ENCODE results near the gene CNTNAP5. TPM values are rescaled to one million over a fixed set of nuclear protein-coding genes. Genes with fewer than 3 reads are reported as not detected.

Gene CNTNAP5
- total and polyA plus RNA-seq, 2 donors (not counting 3 experiments of a cell fraction or from before 2014, with no cell fraction given), result not detected

DNA sequence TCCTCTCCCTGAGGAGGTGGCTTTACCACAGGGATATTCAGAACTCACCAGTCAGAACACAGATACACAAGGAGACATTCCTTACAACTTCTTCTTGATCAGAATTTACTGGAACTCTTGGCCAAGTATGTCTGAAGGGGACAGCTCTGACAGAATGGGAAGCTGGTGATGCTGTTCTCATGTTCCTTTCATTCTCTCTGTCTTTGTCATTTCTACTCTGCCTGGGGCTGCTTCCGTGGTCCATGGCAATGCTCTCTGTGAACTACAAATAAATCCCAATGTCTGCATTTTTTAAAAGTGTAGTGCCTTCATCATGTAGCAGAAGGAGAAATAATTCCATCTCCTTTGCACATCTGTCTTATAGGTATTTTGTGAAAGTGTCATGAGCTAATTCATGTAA, 730.3 kb downstream of the CNTNAP5 start:
- ChIA-PET POLR2A (no interaction called here), CTCF (interaction anchor here (1.4 kb wide), 1 partner anchor 14 kb away, joined by 3 read pairs; no protein-coding TSS in a partner anchor)
- intact Hi-C loops (cut with micrococcal nuclease), result no loop called here
- FAIRE-seq (no peak), DNase-seq (ENCODE audit: low read depth, low spot score) (no peak)
- BruUV-seq (replicated peaks), result no TSS peak
- H3K9ac ChIP-seq (replicated peaks; ENCODE audit: extremely low read depth, insufficient read depth, low read length), result no peak overlapping the region
- H3K27ac ChIP-seq (ENCODE audit: insufficient read depth, low read depth, low read length), result no peak overlapping the region
- dilution Hi-C loops (cut with MboI; ENCODE audit: extremely low pct_ligation_motif_present, low sequenced_read_pairs), result no loop called here
- H3K9me1 ChIP-seq (replicated peaks; ENCODE audit: control insufficient read depth, extremely low read depth, insufficient read depth, low read length), result no peaks in the 10 kb centered on the region
- H3K27me3 ChIP-seq (ENCODE audit: control insufficient read depth in 2 of 2, insufficient read depth in 2 of 2, low read length in 2 of 2), result no peaks in the 10 kb centered on the region
- H3K9me3 ChIP-seq (replicated peaks; ENCODE audit: control insufficient read depth, insufficient read depth, low read length), result peaks cover 7% of the 10 kb centered on the region
- no peaks in the 10 kb centered on the region for H4K20me1 ChIP-seq (replicated peaks; ENCODE audit: control insufficient read depth, extremely low read depth, insufficient read depth, low read length)
- H3K4me3 ChIP-seq (replicated peaks in 1 of 3; ENCODE audit: insufficient read depth in 1 of 3, low read depth in 1 of 3, low read length in 3 of 3), result no peak overlapping the region
- H2AFZ ChIP-seq (ENCODE audit: low read depth, low read length), result no peak overlapping the region
- no peaks in the 10 kb centered on the region for H3K36me3 ChIP-seq (ENCODE audit: control insufficient read depth in 2 of 2, extremely low read depth in 1 of 2, insufficient read depth in 2 of 2, low read length in 2 of 2)
- no peaks in the 10 kb centered on the region for H3K4me1 ChIP-seq (ENCODE audit: control insufficient read depth, extremely low read depth, insufficient read depth, low read length)
- H3K4me2 ChIP-seq (ENCODE audit: insufficient read depth, low read length), result no peak overlapping the region
- no peaks in the 10 kb centered on the region for H3K79me2 ChIP-seq (ENCODE audit: control insufficient read depth, insufficient read depth, low read length)
- TF ChIP-seq JUN (IDR thresholded peaks at IDR 0.05; ENCODE audit: borderline replicate concordance, insufficient read depth, insufficient read length, low read depth) (no peak), MYC (IDR thresholded peaks at IDR 0.05; ENCODE audit: low read depth, low read length) (no peak), POLR2AphosphoS5 (IDR thresholded peaks at IDR 0.05; ENCODE audit: insufficient read depth, low read depth, low read length) (no peak), POLR2A (IDR thresholded peaks at IDR 0.05; ENCODE audit: low read depth, low read length) (no peak), GATA2 (IDR thresholded peaks at IDR 0.05; ENCODE audit: insufficient read depth, insufficient read length, low read depth, low read length) (no peak), FOS (IDR thresholded peaks at IDR 0.05; ENCODE audit: borderline replicate concordance, insufficient read depth, low read length) (no peak), EZH2 (IDR thresholded peaks at IDR 0.05; ENCODE audit: borderline replicate concordance, low read depth, low read length, severe bottlenecking) (no peak), MAX (IDR thresholded peaks at IDR 0.05; ENCODE audit: insufficient read depth, insufficient read length) (no peak)
- TF ChIP-seq, protein P1, sequence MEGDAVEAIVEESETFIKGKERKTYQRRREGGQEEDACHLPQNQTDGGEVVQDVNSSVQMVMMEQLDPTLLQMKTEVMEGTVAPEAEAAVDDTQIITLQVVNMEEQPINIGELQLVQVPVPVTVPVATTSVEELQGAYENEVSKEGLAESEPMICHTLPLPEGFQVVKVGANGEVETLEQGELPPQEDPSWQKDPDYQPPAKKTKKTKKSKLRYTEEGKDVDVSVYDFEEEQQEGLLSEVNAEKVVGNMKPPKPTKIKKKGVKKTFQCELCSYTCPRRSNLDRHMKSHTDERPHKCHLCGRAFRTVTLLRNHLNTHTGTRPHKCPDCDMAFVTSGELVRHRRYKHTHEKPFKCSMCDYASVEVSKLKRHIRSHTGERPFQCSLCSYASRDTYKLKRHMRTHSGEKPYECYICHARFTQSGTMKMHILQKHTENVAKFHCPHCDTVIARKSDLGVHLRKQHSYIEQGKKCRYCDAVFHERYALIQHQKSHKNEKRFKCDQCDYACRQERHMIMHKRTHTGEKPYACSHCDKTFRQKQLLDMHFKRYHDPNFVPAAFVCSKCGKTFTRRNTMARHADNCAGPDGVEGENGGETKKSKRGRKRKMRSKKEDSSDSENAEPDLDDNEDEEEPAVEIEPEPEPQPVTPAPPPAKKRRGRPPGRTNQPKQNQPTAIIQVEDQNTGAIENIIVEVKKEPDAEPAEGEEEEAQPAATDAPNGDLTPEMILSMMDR (IDR thresholded peaks at IDR 0.05; ENCODE audit: extremely low read depth in 1 of 2, insufficient read depth in 1 of 2, low read depth in 1 of 2, low read length in 2 of 2), result no peak

All from endothelial cell of umbilical vein (primary cell).